C4-2B (cell line): Measurements from ENCODE around the gene CUEDC2.

Experiments
- ZFX ChIP-seq: fragments of 450-650 bp; IDR thresholded peaks from 2 replicates; pipeline ENCODE4 v1.6.1; 2017
- TF ChIP-seq, protein P1 (sequence below): fragments of 450-650 bp; conservative IDR thresholded peaks from 2 replicates; pipeline ENCODE4 v1.5.1; 2017; ENCODE audit warnings: mild to moderate bottlenecking

DNA sequence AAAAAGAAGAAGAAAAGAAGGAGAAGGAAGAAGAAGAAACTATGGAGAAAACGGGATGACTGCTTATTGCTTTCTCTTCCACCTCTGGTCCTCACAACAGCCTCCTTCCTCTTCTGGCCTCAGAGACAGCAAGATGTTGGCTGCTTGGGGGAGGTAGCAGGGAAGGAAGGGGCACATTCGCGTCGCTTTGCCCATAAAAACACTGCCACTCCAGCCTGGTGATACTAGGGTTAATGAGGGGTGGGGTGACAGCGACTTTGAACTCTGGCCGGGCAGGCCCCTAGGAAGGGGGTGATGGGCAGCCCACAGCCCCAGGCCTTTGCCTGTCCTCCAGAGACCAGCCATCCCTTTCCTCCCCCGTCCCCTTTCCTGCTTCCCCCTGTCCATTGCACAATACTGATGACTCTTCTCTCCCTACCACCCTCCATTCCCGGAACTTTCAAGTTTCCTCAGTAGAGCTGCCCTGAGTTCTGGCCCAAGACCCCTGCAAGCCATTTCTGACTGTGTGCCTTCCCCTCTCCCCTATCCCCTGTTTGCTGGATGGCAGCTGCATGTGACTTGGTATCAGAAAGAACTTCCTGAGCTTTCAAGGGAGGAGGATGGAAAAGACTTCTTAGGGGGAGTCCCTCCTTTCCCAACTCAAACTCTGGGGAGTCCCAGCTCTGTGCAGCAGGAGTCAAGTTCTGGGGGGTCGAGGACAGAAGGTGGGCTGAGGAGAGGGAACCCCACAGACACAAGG, 2.2 kb upstream of the CUEDC2 start:
- TF ChIP-seq, protein P1, sequence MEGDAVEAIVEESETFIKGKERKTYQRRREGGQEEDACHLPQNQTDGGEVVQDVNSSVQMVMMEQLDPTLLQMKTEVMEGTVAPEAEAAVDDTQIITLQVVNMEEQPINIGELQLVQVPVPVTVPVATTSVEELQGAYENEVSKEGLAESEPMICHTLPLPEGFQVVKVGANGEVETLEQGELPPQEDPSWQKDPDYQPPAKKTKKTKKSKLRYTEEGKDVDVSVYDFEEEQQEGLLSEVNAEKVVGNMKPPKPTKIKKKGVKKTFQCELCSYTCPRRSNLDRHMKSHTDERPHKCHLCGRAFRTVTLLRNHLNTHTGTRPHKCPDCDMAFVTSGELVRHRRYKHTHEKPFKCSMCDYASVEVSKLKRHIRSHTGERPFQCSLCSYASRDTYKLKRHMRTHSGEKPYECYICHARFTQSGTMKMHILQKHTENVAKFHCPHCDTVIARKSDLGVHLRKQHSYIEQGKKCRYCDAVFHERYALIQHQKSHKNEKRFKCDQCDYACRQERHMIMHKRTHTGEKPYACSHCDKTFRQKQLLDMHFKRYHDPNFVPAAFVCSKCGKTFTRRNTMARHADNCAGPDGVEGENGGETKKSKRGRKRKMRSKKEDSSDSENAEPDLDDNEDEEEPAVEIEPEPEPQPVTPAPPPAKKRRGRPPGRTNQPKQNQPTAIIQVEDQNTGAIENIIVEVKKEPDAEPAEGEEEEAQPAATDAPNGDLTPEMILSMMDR, result no peak
- no peak for TF ChIP-seq ZFX
